Measurements from ENCODE around the gene ESPN. TPM values are rescaled to one million over a fixed set of nuclear protein-coding genes. Genes with fewer than 3 reads are reported as not detected.
"Not testable (repeated sequence)": the region's sequence is repeated elsewhere in the genome, so short reads cannot be mapped to it uniquely, and the experiment has no call there.

The ESPN gene, protein sequence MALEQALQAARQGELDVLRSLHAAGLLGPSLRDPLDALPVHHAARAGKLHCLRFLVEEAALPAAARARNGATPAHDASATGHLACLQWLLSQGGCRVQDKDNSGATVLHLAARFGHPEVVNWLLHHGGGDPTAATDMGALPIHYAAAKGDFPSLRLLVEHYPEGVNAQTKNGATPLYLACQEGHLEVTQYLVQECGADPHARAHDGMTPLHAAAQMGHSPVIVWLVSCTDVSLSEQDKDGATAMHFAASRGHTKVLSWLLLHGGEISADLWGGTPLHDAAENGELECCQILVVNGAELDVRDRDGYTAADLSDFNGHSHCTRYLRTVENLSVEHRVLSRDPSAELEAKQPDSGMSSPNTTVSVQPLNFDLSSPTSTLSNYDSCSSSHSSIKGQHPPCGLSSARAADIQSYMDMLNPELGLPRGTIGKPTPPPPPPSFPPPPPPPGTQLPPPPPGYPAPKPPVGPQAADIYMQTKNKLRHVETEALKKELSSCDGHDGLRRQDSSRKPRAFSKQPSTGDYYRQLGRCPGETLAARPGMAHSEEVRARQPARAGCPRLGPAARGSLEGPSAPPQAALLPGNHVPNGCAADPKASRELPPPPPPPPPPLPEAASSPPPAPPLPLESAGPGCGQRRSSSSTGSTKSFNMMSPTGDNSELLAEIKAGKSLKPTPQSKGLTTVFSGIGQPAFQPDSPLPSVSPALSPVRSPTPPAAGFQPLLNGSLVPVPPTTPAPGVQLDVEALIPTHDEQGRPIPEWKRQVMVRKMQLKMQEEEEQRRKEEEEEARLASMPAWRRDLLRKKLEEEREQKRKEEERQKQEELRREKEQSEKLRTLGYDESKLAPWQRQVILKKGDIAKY
- total RNA-seq: 0.32 TPM
- long read RNA-seq: 0 reads

DNA sequence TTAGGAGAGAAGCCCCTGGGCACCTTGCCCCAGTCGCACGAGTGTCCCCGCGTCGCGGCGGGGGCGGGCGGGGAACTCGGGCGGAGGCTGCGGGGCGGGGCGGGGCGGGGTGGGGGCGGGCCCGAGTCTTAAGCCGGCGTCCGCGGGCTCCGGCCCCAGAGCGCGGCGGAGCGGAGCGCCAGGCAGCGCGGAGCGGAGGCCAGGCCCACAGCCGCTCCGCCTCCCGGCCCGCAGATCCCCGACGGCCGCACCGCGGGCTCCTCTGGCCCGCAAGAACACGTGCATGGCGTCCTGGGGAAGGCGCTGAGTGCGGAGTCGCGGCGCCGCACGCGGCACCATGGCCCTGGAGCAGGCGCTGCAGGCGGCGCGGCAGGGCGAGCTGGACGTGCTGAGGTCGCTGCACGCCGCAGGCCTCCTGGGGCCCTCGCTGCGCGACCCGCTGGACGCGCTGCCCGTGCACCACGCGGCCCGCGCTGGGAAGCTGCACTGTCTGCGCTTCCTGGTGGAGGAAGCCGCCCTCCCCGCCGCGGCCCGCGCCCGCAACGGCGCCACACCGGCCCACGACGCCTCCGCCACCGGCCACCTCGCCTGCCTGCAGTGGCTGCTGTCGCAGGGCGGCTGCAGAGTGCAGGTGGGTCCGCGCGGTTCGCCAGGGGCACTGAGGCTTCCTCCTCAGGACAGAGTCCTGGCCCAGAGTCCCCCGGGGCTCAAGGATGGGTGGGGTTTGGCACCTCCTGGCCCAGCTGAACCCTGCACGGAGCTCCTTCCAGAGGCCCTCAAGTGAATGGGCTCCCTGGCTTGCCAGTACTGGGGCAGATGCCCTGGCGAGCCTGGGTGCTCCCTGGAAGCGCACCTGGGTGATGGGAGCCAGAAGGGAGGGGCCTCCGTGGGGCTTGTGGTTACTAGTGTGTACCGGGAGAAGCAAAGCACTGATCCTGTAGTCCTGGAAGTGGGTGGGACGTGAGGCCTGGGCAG, at the start of gene ESPN:
Gene ESPN, plus strand, starts transcription at position 158 of the 975 bp plus-strand sequence. Its CDS starts 180 bp downstream, at position 338.
- intact Hi-C loops (cut with DNase I): no loop called here
- DNase-seq (ENCODE audit: low spot score): no peak

DNA sequence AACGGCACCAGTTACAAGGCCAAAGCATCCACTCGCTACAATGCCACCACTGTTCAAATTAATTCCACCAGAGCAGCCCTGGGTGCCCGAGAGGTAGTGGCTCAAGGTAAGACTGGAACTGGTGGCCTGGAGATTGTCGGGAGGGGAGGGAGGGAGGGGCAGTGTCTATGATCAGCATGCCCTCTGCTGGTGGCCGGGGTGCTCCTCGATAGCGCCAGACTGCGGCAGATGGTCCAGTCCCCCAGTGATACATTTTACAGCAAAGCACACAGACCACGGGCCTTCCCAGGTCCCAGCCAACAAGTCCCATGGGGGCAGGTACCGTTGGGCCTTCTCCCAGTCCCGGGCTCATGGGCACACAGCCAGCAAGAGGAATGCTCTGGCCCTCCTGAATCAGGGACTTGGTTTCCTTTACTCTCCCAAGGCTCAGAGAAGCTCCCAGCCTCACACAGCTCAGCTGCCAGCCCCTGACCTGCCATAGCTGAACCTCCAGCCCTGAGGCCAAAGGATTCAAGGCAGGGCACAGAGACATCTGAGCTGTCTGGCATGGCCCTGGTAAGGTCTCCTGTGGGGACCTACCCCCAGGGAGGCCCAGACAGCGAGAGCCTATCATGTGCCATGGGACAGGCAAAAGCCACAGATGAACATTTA, 46.4 kb upstream of the ESPN start:
- no peak for DNase-seq (ENCODE audit: low spot score)
- intact Hi-C loops (cut with DNase I): no loop called here

DNA sequence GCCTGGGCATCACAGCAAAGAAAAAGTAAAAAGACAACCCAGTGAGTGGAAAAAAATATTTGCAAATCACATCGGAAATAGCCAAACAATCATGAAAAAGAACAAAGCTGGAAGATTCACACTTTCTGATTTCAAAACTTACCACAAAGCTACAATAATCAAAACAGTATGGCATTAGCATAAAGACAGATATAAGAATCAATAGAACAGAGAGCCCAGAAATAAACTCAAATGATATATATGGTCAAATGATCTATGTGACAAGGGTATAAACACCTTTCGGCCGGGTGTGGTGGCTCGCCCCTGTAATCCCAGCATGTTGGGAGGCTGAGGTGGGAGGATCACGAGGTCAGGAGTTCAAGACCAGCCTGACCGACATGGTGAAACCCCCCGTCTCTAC, 44.5 kb upstream of the ESPN start:
- no peak for DNase-seq (ENCODE audit: low spot score)
- intact Hi-C loops (cut with DNase I): no loop called here

DNA sequence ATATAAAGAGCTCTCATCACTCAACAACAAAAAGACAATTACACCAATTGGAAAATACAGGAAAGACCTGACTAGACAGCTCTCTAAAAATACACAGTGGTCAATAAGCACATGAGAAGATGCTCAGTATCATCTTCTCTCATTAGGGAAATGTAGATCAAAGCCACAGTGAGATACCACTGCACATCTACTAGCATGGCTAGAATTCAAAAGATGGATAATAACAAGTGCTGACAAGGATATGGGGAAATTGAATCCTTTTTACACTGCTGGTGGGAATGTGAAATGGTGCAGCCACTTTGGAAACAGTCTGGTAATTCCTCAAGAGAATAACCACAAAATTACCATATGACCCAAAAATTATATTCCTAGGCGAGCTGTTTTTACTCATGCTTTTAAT, 40.4 kb upstream of the ESPN start:
- DNase-seq (ENCODE audit: low spot score): no peak
- intact Hi-C loops (cut with DNase I): no loop called here

DNA sequence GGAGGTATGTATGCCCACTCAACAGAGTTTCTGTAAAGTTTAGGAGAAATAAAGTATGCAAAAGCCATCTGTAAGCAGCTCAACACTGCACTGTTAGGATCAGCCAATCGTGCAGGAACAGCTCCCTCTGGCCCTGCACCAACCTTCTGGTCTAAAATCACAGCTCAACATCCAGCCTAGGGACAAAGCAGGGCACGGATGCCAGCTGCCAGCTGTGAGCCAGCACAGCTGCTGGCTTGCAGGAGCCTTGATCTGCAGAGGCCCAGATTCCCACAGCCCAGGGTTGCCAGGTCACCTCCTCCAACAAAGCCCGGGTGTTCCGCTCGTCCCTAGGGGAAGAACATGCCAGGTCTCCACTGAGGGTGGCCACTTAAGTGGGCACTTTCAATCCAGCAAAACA, 39.6 kb upstream of the ESPN start:
- intact Hi-C loops (cut with DNase I): no loop called here
- DNase-seq (ENCODE audit: low spot score): no peak

DNA sequence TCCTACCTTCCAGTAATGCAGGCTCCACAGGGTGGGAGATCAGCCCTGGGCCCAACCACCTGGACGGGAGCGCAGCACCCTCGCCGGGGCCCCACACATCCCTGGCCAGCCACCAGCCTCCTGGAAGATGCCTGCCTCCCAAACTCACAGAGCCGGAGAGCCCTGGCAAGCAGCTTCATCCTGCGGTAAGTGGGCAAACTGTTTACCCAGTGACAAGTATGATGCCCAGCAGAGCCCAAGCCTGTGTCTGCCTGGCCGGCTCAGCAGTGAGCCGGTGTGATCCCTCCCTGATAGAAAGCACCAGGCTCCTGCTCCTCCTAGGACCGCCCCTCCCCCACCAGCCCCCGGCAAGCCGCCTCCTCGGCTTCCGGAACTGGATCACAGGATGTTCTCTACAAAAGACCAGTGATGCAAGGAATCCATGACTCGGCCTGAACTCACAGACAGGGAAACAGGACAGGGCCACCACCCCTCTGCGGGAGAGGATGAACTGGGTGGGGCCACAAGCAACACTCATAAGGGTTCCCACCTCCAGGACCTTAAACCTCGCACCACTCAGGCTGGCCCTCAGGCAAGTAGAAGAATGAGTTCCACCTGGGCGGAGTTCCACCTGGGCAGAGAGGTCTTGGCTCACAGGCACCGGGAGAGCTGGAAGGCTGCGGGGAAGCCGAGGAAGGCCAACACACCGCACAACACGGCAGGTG, 38.9 kb upstream of the ESPN start:
- intact Hi-C loops (cut with DNase I): no loop called here
- DNase-seq (ENCODE audit: low spot score): no peak

DNA sequence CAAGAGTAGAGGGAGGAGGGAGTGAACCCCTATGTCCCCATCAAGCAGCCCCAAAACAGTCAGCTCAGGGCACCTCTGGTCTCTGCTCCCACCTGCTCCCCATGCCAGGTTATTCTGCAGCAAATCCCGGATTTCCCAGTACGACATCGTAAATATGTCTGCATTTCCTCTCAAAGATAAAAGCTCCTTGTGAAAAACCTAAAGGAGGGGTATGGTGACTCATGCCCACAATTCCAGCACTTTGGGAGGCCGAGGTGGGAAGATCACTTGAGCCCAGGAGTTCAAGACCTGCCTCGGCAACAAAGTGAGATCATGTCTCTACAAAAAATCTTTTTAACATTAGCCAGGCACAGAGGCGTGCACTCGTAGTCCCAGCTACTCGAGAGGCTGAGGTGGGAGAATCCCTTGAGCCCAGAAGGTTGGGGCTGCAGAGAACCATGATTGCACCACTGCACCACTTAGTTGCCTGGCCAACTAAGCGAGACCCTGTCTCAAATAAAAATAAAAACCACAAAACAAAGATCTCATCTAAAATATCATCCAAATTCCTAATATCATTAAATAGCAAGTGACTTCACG, 38.1 kb upstream of the ESPN start:
- intact Hi-C loops (cut with DNase I): no loop called here
- DNase-seq (ENCODE audit: low spot score): no peak

DNA sequence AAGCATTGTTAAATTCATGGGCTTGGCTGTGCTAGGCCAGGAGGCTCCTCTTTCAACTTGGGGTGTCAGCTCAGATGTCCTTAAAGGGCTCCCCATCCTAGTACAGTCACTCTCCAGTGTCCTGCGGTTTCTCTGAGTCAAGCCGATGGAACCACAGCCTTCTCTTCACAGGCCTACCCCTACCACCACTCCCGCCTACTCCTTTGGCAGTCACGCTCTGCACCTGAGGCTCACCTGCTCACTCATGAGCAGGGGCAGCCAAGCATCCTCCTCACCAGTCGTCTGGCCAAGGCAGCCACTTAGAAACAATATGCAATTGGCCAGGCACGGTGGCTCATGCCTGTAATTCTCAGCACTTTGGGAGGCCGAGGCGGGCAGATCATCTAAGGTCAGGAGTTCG, 34.6 kb upstream of the ESPN start:
- no peak for DNase-seq (ENCODE audit: low spot score)
- intact Hi-C loops (cut with DNase I): loop anchor here (5.0 kb wide), 2 partner anchors 33 to 193 kb away; partner anchors contain the start of gene RPL22

DNA sequence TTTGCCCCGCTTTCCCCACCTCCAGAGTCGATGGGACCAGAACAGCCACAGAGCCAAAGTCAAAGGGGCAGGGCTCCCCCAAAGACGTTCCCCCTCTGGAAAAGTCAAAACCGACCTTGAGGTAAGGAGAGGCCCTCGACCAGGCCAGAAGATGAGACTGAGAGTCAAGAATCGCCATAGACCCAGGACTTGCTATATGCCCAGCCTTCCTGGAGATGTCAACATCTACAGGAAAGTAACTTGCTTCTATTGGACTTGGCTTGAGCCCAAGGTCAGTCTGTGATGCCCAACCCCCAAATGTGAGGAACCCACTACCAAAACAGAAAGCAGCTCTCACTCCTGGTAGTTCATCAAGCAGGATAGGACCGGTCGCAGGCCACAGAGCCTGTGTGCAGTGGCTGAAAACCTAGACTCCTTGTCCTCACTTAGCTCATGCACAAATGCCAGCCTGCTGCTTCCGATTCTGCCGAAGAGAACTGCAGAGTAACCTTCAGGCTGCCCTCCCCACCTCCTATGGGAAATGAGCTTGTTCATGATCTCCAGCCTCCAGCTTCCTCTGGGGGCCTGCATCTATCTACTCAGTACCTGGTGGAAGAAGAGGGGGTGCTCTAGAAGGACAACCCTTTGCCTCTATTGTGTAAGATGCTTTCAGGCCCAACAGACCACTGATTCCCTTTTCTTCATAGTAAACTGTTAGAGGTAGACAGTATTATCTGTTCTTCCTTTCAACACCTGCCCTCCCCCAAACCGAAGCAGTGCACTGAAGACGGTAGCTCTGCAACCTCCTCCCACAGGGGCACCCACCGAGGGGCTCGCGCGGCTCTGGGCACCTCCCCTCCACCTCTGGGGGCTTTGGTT, 32.4 kb upstream of the ESPN start:
- intact Hi-C loops (cut with DNase I): loop anchor here (5.0 kb wide), 2 partner anchors 35 to 195 kb away; partner anchors contain the start of gene RPL22
- DNase-seq (ENCODE audit: low spot score): no peak

DNA sequence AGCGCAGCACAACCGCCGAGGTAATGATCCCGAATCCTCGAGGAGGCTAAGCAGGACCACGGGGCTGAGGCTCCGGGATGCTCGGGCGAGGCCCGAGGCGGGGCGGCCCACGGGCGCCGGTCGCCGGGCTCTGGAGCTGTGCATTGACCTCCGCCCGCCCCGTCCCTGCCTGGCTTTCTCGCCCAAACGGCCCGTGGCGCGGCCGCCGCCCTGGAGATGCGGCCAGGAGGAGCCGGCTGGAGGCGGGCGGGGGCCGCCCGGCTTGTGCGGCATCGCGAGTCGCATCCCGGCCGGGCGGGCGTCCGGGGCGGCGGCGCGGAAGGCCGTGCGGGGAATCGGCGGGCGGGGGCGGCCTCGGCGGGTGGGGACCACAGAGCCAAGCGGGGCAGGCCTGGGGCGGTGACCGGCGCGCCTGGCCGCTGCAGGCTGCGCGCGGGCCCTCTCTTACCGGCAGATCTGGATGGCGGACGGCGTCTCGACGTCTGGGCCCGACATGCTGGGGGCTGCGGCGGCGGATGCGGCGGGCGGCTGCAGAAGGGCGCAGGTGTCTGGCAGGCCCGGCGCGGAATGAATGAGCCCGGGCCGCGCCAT, 31.7 kb upstream of the ESPN start:
- intact Hi-C loops (cut with DNase I): loop anchor here (5.0 kb wide), 2 partner anchors 36 to 196 kb away; partner anchors contain the start of gene RPL22
- no peak for DNase-seq (ENCODE audit: low spot score)

DNA sequence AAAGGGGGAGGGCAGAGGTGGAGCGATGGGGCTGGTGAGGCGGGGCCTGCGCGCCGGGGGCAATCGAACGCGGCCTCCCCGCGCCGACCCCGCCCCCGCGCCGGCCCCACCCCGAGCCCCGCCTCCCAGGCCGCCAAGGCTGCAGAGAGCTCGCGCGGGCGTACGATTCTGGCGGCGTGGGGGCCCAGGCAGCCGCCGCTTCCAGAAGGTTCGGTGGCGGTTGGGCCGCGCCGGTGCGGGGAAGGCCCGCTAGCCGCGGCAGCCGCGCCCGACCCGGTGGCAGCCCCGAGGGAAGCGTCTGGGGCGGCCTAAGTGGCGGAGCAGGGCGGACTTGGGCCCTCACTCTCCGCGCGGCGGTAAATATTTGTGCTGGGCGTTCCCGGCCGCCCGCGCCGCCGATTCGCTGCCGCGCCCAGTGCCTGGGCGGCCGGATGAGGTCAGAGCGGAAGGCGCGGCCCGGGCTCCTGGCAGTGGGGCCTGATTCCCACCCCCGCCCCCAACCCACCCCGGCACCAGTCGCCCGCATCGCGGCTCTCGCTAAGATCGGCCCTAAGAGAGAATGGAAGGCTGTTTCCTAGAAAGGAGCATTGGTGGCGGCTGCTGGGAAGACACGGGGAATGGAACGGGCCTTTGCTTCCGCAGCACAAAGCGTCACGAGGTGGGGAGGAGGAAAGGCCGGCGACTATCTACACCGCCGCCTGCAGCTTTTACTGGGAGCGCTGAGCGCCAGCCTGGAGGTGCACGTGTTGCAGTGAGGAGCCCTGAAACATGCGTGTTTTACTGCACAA, 31.0 kb upstream of the ESPN start, which contains the start of gene ACOT7:
Gene ACOT7, minus strand, starts transcription at position 368 of the 788 bp plus-strand sequence. CDS start 368 bp downstream, outside the sequence.
- intact Hi-C loops (cut with DNase I): loop anchor here (5.0 kb wide), 2 partner anchors 36 to 196 kb away; partner anchors contain the start of gene RPL22
- DNase-seq (ENCODE audit: low spot score): peak; percentile 93

DNA sequence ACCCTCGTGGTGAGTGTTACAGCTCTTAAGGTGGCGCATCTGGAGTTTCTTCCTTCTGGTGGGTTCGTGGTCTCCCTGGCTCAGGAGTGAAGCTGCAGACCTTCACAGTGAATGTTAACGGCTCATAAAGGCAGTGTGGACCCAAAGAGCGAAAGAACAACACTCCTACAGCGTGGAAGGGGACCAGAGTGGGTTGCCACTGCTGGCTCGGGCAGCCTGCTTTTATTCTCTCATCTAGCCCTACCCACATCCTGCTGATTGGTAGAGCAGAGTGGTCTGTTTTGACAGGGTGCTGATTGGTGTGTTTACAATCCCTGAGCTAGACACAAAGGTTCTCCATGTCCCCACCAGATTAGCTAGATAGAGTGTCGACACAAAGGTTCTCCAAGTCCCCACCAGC, 29.4 kb upstream of the ESPN start:
- DNase-seq (ENCODE audit: low spot score); intact Hi-C loops (cut with DNase I): not testable (repeated sequence)

DNA sequence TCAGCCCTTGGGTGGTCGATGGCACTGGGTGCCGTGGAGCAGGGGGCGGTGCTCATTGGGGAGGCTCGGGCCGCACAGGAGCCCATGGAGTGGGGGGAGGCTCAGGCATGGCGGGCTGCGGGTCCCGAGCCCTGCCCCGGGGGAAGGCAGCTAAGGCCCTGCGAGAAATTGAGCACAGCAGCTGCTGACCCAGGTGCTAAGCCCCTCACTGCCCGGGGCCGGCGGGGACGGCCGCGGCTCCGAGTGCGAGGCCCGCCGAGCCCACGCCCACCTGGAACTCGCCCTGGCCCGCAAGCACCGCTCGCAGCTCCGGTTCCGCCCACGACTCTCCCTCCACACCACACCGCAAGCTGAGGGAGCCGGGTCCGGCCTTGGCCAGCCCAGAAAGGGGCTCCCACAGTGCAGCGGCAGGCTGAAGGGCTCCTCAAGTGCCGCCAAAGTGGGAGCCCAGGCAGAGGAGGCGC, 28.8 kb upstream of the ESPN start:
- DNase-seq (ENCODE audit: low spot score): not testable (repeated sequence)
- intact Hi-C loops (cut with DNase I): loop anchor here (2.0 kb wide), 1 partner anchor 31 kb away; no protein-coding TSS in a partner anchor

DNA sequence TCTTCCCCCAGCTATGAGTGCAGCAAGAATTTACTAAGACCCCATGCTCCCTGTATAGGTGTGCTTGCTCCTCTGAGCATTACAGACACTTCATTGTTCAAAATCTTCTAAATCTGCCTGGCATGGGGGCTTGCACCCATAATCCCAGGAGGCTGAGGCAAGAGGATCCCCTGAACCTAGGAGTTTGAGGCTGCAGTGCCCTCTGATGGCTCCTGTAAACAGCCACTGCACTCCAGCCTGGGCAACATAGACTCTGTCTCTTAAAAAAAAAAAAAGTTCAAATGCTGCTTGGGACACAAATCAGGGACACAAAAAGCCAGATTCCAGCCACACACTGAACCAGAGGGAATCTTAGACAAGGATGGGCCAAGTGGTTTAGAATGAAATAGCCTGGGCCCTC, 27.6 kb upstream of the ESPN start:
- intact Hi-C loops (cut with DNase I): loop anchor here (2.0 kb wide), 1 partner anchor 32 kb away; no protein-coding TSS in a partner anchor
- no peak for DNase-seq (ENCODE audit: low spot score)

DNA sequence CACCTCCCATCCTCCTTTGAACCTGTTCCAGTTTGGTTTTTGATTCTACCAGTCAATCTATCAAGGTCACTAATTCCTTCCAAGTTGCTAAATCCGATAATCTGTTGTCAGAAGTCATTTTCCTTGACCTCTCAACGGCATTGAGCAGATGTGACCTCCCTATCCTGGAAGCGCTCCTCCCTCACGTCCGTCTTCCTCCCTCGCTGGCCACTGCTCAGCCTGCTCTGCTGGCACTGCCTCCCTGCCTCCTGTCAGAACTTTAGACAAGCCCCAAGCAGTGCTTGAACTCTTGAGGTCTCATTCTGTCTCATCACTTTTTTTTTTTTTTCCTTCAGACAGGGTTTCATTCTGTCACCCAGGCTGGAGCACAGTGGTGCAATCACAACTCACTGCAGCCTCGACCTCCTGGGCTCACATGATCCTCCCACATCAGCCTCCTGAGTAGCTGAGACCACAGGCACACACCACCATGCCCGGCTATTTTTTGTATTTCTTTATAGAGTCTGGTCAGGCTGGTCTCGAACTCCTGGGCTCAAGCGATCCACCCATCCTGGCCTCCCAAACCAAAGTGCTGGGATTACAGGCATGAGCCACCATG, 26.6 kb upstream of the ESPN start:
- intact Hi-C loops (cut with DNase I): loop anchor here (2.0 kb wide), 1 partner anchor 33 kb away; no protein-coding TSS in a partner anchor
- no peak for DNase-seq (ENCODE audit: low spot score)
